Neural progenitor cell (in vitro differentiated cells): ENCODE results near the gene OAS1. TPM values are rescaled to one million over a fixed set of nuclear protein-coding genes. Genes with fewer than 3 reads are reported as not detected.

ENCODE experiments used
- DNase-seq: peaks from one replicate; pipeline ENCODE4 v3.0.0-alpha.2; 2016; ENCODE audit warnings: low spot score
- H2AFZ ChIP-seq: fragments of 200-600 bp; sonication (generic); replicated peaks from 2 replicates; pipeline ENCODE4 v1.6.1; 2016; ENCODE audit warnings: antibody characterized with exemption
- H3F3A ChIP-seq: fragments of 200-600 bp; sonication (generic); 2 replicates; pipeline ENCODE4 v1.6.1; 2016; ENCODE audit warnings: antibody characterized with exemption, low read depth
- H3K27ac ChIP-seq: fragments of 200-600 bp; sonication (generic); 2 replicates; pipeline ENCODE4 v1.5.1; 2016; ENCODE audit warnings: mild to moderate bottlenecking
- H3K27me3 ChIP-seq: fragments of 200-600 bp; sonication (generic); 2 replicates; pipeline ENCODE4 v1.6.1; 2016; ENCODE audit warnings: mild to moderate bottlenecking, moderate library complexity
- H3K36me3 ChIP-seq: fragments of 200-600 bp; sonication (generic); 2 replicates; pipeline ENCODE4 v1.5.1; 2016
- H3K4me1 ChIP-seq: fragments of 200-600 bp; sonication (generic); 2 replicates; pipeline ENCODE4 v1.6.1; 2016; ENCODE audit warnings: mixed run types
- H3K4me2 ChIP-seq: fragments of 200-600 bp; sonication (generic); 2 replicates; pipeline ENCODE4 v1.6.1; 2016
- H3K4me3 ChIP-seq: fragments of 200-600 bp; sonication (generic); 2 replicates; pipeline ENCODE4 v1.5.1; 2016
- H3K79me2 ChIP-seq: fragments of 200-600 bp; sonication (generic); 2 replicates; pipeline ENCODE4 v1.6.1; 2016; ENCODE audit warnings: low read depth
- H3K9ac ChIP-seq: fragments of 200-600 bp; sonication (generic); 2 replicates; pipeline ENCODE4 v1.6.1; 2016
- H3K9me3 ChIP-seq: fragments of 200-600 bp; sonication (generic); 2 replicates; pipeline ENCODE4 v1.5.1; 2016; ENCODE audit warnings: low read depth
- H4K20me1 ChIP-seq: fragments of 200-600 bp; sonication (generic); 2 replicates; pipeline ENCODE4 v1.6.1; 2016; ENCODE audit warnings: low read depth
- H3K27ac Mint-ChIP-seq: 3 replicates; pipeline ENCODE4 v1.8.0; 2021; ENCODE audit warnings: mixed read lengths
- H3K27me3 Mint-ChIP-seq: 2 replicates; pipeline ENCODE4 v1.8.0; 2022; ENCODE audit warnings: low read depth, mild to moderate bottlenecking, inconsistent platforms, moderate library complexity, mixed read lengths; ENCODE audit not compliant: insufficient read depth
- H3K36me3 Mint-ChIP-seq: 3 replicates; pipeline ENCODE4 v1.8.0; 2021; ENCODE audit warnings: mixed read lengths
- H3K4me1 Mint-ChIP-seq: 3 replicates; pipeline ENCODE4 v1.8.0; 2021; ENCODE audit warnings: mixed read lengths
- H3K4me3 Mint-ChIP-seq: 3 replicates; pipeline ENCODE4 v1.8.0; 2021; ENCODE audit warnings: mild to moderate bottlenecking, moderate library complexity, mixed read lengths
- H3K9me3 Mint-ChIP-seq: 3 replicates; pipeline ENCODE4 v1.8.0; 2020; ENCODE audit warnings: mixed read lengths
- EZH2 ChIP-seq: fragments of 200-600 bp; sonication (generic); IDR thresholded peaks from 2 replicates; pipeline ENCODE4 v1.6.1; 2017; ENCODE audit warnings: antibody characterized with exemption, mild to moderate bottlenecking, moderate library complexity
- EZH2phosphoT487 ChIP-seq: fragments of 200-600 bp; sonication (generic); IDR thresholded peaks from 2 replicates; pipeline ENCODE4 v1.6.1; 2017; ENCODE audit warnings: antibody characterized with exemption
- total RNA-seq: library from RNA; depleted of rRNA; stranded (reverse); fragments of >200 nt; gene quantifications from 2 replicates; pipeline ENCODE4 v1.2.3, GENCODE V29; 2015; ENCODE audit warnings: low replicate concordance
- TF ChIP-seq, protein P1 (sequence below): fragments of 200-600 bp; sonication (generic); IDR thresholded peaks from 2 replicates; pipeline ENCODE4 v1.5.1; 2017; ENCODE audit warnings: antibody characterized with exemption, mild to moderate bottlenecking

Gene OAS1
- total RNA-seq, 1 donor from 2014 or later = not detected

DNA sequence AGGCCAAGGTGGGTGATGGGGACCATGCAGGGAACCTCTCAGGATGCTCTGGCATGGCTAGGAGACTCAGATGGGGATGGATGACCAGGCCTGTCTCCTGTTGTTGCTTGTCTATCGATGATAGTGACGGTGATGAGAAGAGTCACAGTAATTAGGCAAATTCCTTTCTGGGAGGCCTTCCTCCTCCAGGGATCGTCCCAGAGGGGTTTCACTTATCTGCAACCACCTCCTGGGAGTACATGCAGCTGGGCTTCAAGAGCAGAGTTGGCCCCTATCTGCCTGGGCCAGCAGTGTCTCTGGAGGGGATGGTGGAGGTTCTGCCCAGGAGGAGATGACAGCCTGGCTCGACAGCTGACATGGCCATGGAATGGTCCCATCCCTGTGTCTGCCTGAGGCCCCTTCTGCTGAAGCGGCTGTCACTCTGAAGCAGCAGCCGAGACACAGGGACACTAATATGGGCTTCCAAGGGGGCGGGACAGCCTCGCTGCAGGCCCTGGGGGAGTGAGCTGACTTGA is 27.5 kb upstream of the OAS1 start:
- peaks cover 2% of the 10 kb centered on the region for H3K9me3 Mint-ChIP-seq
- Histone ChIP-seq H3K36me3 (no peaks in the 10 kb centered on the region), H2AFZ (no peak overlapping the region), H3K4me2 (no peak overlapping the region), H3K4me1 (no peaks in the 10 kb centered on the region), H3K27me3 (no peaks in the 10 kb centered on the region), H3K9me3 (no peaks in the 10 kb centered on the region), H3K9ac (no peak overlapping the region), H3K4me3 (no peak overlapping the region), H3K79me2 (no peaks in the 10 kb centered on the region), H4K20me1 (no peaks in the 10 kb centered on the region), H3F3A (no peaks in the 10 kb centered on the region), H3K27ac (no peak overlapping the region)
- H3K27ac Mint-ChIP-seq = no peak overlapping the region
- no peak overlapping the region for H3K4me3 Mint-ChIP-seq
- no peaks in the 10 kb centered on the region for H3K27me3 Mint-ChIP-seq
- no peaks in the 10 kb centered on the region for H3K4me1 Mint-ChIP-seq
- no peak for DNase-seq
- no peaks in the 10 kb centered on the region for H3K36me3 Mint-ChIP-seq
- TF ChIP-seq EZH2 = no peak
- TF ChIP-seq, protein P1, sequence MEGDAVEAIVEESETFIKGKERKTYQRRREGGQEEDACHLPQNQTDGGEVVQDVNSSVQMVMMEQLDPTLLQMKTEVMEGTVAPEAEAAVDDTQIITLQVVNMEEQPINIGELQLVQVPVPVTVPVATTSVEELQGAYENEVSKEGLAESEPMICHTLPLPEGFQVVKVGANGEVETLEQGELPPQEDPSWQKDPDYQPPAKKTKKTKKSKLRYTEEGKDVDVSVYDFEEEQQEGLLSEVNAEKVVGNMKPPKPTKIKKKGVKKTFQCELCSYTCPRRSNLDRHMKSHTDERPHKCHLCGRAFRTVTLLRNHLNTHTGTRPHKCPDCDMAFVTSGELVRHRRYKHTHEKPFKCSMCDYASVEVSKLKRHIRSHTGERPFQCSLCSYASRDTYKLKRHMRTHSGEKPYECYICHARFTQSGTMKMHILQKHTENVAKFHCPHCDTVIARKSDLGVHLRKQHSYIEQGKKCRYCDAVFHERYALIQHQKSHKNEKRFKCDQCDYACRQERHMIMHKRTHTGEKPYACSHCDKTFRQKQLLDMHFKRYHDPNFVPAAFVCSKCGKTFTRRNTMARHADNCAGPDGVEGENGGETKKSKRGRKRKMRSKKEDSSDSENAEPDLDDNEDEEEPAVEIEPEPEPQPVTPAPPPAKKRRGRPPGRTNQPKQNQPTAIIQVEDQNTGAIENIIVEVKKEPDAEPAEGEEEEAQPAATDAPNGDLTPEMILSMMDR = no peak

DNA sequence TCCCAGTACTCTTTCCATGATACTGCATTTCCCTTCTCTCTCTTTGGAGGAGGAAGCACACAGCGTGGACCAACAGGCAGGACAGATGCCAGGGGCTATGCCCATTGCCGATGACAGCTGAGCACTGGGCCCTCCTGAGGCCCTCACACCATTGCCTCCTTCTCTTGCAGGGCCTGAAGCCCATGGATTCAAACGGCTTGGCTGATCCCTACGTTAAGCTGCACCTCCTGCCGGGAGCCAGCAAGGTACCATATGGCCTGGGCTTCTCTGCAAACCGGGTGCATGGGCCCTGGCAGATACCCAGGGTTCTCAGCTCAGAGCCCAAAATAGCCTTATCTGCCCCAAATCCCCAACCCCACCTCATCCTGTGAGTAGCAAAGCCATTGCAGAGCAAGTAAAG is 25.2 kb upstream of the OAS1 start:
- H3K27me3 Mint-ChIP-seq = no peaks in the 10 kb centered on the region
- H3K4me1 ChIP-seq = no peaks in the 10 kb centered on the region
- H3K4me3 ChIP-seq = no peak overlapping the region
- no peak overlapping the region for H3K27ac Mint-ChIP-seq
- no peak overlapping the region for H3K4me3 Mint-ChIP-seq
- no peaks in the 10 kb centered on the region for H3K4me1 Mint-ChIP-seq
- no peaks in the 10 kb centered on the region for H3K27me3 ChIP-seq
- H3K9me3 ChIP-seq = no peaks in the 10 kb centered on the region
- no peak for DNase-seq
- no peak overlapping the region for H3K9ac ChIP-seq
- no peaks in the 10 kb centered on the region for H3K36me3 ChIP-seq
- no peak overlapping the region for H3K4me2 ChIP-seq
- no peak overlapping the region for H2AFZ ChIP-seq
- H3K36me3 Mint-ChIP-seq = no peaks in the 10 kb centered on the region
- H3K27ac ChIP-seq = no peak overlapping the region
- H4K20me1 ChIP-seq = no peaks in the 10 kb centered on the region
- H3K79me2 ChIP-seq = no peaks in the 10 kb centered on the region
- no peaks in the 10 kb centered on the region for H3F3A ChIP-seq
- peaks cover 9% of the 10 kb centered on the region for H3K9me3 Mint-ChIP-seq
- TF ChIP-seq EZH2phosphoT487 = no peak
- TF ChIP-seq, protein P1 = no peak
- no peak for TF ChIP-seq EZH2

DNA sequence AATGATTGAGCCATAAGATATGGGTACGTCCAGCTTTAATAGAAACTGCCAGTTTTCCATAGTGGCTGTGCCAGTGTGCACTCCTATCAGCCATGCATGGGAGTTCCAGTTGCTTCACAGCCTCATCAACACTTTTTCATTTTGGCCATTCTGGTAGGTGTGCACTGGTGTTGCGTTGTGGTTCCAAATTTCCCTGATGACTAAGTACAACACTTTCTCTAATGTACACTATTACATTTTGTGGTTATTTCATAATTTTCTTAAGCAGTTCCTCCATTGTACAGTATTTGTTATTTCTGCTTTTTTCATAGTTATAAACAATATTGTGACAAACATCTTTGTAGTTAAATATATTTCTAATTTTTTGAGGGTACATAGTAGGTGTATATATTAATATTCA is 21.5 kb upstream of the OAS1 start:
- Mint-ChIP-seq H3K9me3 (peaks cover 9% of the 10 kb centered on the region), H3K4me1 (no peaks in the 10 kb centered on the region), H3K4me3 (no peak overlapping the region), H3K36me3 (no peaks in the 10 kb centered on the region), H3K27ac (no peak overlapping the region), H3K27me3 (no peaks in the 10 kb centered on the region)
- Histone ChIP-seq H3K4me2 (no peak overlapping the region), H4K20me1 (no peaks in the 10 kb centered on the region), H3K4me3 (no peak overlapping the region), H3K79me2 (no peaks in the 10 kb centered on the region), H3K36me3 (no peaks in the 10 kb centered on the region), H3K27ac (no peak overlapping the region), H3K27me3 (no peaks in the 10 kb centered on the region), H3K4me1 (no peaks in the 10 kb centered on the region), H3K9me3 (no peaks in the 10 kb centered on the region), H3F3A (no peaks in the 10 kb centered on the region), H2AFZ (no peak overlapping the region), H3K9ac (no peak overlapping the region)
- DNase-seq = no peak
- TF ChIP-seq EZH2 (no peak), EZH2phosphoT487 (no peak)
- TF ChIP-seq, protein P1 = no peak

DNA sequence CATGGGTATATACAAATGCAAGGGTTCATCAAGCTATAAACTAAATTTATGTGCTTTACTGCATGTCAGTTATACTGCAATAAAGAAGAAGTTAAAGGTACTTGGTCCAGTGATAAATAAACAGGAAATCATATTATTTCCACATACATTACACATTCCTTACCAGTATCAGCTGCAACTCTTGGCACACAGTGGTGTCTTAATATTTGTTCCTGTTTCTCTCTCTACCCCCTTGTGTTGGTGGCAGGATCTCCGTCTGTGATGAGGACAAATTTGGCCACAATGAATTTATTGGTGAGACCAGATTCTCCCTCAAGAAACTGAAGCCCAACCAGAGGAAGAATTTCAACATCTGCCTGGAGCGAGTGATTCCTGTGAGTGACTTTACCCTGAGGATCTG is 19.2 kb upstream of the OAS1 start:
- Histone ChIP-seq H3K79me2 (no peaks in the 10 kb centered on the region), H3F3A (no peaks in the 10 kb centered on the region), H3K4me1 (no peaks in the 10 kb centered on the region), H3K4me3 (no peak overlapping the region), H2AFZ (no peak overlapping the region), H4K20me1 (no peaks in the 10 kb centered on the region), H3K27me3 (no peaks in the 10 kb centered on the region), H3K9ac (no peak overlapping the region), H3K9me3 (no peaks in the 10 kb centered on the region), H3K4me2 (no peak overlapping the region), H3K27ac (no peak overlapping the region), H3K36me3 (no peaks in the 10 kb centered on the region)
- H3K9me3 Mint-ChIP-seq = peaks cover 9% of the 10 kb centered on the region
- no peaks in the 10 kb centered on the region for H3K36me3 Mint-ChIP-seq
- no peak for DNase-seq
- TF ChIP-seq, protein P1 = no peak
- TF ChIP-seq EZH2phosphoT487 = no peak
- H3K4me1 Mint-ChIP-seq = no peaks in the 10 kb centered on the region
- no peak overlapping the region for H3K4me3 Mint-ChIP-seq
- H3K27me3 Mint-ChIP-seq = no peaks in the 10 kb centered on the region
- no peak overlapping the region for H3K27ac Mint-ChIP-seq
